GM21528 (cell line): Measurements from ENCODE around the gene RPL18A.

Experiments used
- ATAC-seq: cut with Tn5 transposase; IDR thresholded peaks from one replicate; pipeline ENCODE4 v1.9.1; 2021; ENCODE audit warnings: mild to moderate bottlenecking, moderate library complexity; ENCODE audit not compliant: unreplicated experiment, low FRiP score

RPL18A gene

DNA sequence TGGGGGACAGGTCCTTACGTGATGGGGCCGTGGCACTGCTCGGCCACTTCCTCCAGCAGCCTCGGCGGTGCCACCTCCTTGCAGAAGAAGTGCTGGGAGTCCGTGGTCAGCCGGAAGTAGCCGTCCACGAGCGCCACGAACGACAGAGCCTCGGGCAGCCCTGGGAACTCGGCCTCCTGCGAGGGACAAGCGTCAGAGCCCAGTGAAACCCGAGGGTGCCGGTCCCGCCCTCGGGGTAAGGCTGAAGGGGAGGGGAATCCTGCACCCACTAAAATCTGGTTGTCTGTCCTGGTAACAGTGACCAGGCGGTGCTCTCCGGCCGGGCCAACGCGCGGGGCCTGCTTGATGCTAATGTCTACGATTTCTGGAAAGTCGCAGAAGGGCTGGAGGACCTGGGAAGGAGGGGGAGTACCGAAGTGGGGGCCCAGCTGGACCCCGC lies 18.3 kb upstream of the RPL18A start:
- ATAC-seq, result no peak

- no peak for ATAC-seq
Measured at GRCh38 chr19:17841810-17842662, 17.7 kb upstream of the RPL18A start.

DNA sequence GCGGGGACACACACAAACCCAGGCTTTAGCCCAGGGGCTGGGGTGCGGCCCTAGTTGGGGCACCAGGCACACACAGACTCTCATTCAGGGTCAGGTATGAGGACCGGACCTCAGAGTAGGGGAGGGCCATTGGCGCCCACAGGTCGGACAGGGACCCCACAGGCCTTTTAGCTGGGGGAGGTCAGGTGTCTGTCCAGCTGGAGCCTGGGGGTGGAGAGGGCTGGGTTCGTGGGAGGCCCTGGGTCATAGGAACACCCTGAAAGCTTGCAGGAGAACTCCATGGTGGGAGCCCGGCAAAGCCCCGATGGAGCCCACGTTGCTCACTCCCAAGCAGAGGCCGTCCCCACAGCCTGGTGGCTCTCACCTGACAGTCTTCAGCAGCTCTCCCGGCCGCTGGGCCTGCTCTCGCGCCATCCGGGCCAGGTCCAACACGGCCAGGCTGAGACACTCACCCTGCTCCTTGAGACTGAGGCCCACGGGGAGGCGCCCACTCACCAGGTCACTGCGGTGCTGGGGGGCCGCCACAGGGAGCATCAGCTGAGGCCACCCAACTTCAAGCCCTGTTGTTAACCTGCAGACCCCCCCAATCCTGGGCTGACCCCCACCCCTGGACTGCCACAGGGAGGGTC lies 16.9 kb upstream of the RPL18A start:
- ATAC-seq, result no peak

DNA sequence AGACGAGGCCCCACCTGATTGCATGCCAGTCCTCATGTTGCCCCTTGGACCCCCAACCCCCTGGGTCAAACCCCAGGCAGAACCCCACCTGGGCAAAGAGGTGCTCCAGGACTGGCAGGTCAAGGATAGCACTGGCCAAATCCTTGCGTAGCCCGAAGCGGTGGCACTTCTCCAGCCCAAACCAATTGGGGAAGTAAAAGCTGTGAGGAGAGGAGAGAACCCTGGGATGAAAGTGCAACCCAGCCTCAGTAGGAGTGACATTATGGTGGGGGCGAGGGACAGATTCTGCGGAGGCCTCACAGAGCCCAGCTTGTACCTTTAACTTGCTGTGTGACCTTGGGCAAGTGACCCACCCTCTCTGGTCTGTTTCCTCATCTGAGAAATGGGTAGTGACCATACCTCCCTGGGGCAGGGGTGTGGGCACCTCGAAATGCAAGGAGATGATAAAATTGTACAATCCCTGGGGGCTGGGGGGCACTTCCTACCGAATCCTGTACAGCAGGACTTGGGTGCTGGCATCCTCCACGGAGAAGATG lies 16.4 kb upstream of the RPL18A start:
- no peak for ATAC-seq

DNA sequence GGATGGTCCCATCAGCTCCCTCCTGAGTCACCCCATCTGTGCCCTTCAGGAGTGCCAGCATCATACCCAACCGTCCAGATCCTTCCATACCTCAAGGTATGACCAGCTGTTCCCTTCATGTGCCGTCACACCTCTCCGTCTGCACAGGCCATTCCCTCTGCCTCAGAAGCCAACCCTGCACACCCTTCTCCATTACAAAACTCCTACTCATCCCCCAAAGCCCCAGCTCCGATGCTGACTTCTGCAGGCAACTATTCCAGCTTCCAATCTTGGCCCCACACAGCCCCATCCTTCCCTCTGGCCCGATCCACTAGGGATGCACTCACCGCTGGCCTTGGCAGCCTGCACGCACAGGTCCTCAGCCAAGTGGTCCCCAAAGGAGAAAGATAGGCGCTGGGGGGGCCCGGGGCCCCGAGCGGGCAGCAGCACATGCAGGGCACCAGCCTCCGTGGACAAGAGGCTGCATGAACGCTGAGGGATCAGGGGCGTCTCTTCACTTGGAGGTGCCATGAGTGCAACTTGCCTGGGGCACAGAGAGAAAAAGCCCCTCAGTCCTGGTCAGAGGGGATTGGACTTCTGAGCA lies 15.7 kb upstream of the RPL18A start:
- no peak for ATAC-seq

DNA sequence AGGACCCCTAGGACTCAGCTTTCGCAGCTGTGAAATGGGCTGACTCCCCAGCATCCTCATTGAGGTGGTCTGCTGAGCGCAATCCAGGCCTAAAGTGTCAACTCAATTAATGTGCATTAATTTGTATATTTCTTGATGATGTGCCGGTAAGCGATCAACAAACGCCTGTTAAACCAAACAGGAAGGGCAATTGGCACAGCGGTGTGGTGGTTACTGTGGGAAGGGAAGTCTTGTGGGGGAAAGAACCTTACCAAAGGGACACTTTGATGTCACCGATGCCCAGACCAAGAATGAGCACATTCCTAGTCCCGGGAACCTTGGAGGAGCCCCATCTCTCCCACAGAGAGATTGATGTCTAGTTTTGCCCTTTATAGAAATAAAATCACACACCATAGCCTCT lies 13.6 kb upstream of the RPL18A start:
- ATAC-seq, result no peak

GRCh38 chr19:17847538-17848366 lies 12.0 kb upstream of the RPL18A start, which contains the start of gene JAK3:
TSS of gene JAK3 (minus strand) at chr19:17847982. CDS start at chr19:17844417, 3,565 bp downstream.
- ATAC-seq, result peak; percentile 52

- ATAC-seq, result no peak
Measured at GRCh38 chr19:17848595-17849292, 11.0 kb upstream of the RPL18A start.

DNA sequence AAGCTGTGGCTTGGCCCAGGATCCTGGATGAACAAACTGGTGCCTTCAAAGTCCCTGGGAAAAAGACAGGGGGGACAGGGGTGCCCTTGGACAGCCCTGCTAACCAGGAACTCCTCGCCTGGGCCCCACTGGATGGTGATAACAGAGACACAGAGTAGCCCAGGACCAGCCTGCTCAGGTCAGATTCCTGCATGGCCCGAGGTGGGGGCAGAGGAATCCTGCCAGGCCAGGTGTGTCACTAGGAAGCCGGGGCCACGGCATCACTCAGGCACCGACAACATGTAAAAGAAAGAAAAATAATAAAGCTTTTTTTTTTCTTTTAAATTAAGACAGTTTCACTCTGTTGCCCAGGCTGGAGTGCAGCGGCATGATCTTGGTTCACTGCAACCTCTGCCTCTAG lies 5.6 kb upstream of the RPL18A start:
- no peak for ATAC-seq

DNA sequence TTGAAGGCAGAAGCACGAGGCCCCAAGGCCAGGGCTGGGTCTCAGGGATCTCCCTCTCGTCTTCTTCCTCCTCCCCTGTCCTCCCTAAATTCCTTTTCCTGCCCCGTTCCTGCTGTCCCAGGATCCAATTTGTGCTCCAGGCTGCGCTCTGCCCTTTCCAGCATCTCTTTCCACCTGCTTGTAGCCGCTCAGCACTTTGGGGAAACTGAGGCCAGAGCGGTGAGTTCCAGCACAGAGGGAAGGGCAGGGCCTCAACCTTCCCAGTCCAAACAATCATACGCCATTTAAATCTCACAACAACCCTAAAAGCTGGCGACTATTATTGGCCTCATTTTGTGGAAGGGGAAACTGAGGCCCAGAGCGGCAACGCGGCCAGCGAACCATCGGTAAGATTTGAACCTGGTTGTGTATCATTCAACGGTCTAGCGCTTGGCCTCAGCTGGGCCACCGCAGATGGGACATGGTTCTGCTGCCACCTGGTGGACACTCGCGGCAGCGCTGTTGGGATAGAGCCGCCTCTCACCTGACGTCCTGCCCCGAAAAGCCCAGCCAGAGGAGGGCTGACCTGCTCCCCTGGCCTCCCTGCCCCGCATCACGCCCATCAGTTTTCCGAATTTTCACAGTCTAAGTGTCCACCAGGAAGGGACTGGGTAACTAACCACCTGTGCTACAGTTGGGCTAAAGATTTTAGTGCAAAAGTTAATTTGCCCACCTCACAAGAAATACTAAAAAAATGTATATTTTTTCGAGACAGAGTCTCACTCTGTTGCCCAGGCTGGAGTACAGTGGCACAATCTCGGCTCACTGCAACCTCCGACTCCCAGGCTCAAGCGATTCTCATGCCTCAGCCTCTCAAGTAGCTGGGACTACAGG lies 4.2 kb upstream of the RPL18A start:
- no peak for ATAC-seq

- no peak for ATAC-seq
Measured at GRCh38 chr19:17860331-17860992, 752 bp downstream of the RPL18A start.

GRCh38 chr19:17860993-17861360 lies 1.3 kb downstream of the RPL18A start:
- no peak for ATAC-seq

DNA sequence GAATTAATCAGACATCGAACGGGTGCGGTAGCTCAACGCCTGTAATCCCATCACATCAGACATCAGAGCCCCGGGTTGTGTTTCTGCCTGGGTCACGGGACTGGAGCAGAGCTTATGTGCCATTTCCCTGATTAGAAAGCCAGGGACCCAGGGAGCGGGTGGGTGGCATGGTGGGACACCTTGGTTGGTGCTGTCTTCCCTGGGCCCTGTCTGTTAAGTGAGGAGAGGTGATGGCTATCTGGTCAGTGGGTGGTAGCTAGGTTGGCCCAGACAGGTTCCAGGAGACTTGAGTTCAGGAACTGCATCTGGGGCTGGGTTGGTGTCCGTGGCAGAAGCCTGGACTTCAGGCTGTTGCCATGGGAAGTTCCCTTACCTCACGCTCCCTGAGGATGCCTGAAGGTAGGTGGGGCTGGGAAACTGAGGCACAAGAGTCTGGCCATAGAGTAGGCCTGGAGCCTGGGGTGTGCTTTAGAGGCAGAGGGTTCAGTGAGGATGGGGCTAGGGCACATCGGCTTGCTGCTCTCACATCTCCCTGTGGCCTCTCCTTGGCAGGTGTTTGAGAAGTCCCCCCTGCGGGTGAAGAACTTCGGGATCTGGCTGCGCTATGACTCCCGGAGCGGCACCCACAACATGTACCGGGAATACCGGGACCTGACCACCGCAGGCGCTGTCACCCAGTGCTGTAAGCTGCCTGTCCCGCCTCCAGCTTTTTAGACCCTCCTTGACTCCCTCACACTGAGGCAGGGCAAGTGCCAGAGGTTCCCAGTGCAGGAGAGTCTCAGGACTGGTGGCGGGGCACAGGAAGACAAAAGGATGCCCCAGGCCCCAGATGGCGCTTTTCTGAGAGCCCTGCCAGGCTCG lies 2.1 kb downstream of the RPL18A start:
- ATAC-seq, result no peak

GRCh38 chr19:17862711-17863519 lies 3.2 kb downstream of the RPL18A start:
- no peak for ATAC-seq

GRCh38 chr19:17863520-17864182 lies 3.9 kb downstream of the RPL18A start:
- no peak for ATAC-seq
